Endodermal cell (in vitro differentiated cells): ENCODE data around the gene MAP4K3. TPM values are rescaled to one million over a fixed set of nuclear protein-coding genes. Genes with fewer than 3 reads are reported as not detected.
"Not testable (repeated sequence)": the region's sequence is repeated elsewhere in the genome, so short reads cannot be mapped to it uniquely, and the experiment has no call there.

Experiments used
- DNase-seq: peaks from one replicate; pipeline ENCODE4 v3.0.0-alpha.2; 2017
- H3K27ac ChIP-seq: 2 replicates; pipeline ENCODE4 v1.5.1; 2013; ENCODE audit warnings: mild to moderate bottlenecking, low read depth, low read length, moderate library complexity
- H3K27me3 ChIP-seq: 2 replicates; pipeline ENCODE4 v1.6.1; 2013; ENCODE audit warnings: mild to moderate bottlenecking, low read length, moderate library complexity; ENCODE audit not compliant: insufficient read depth, control insufficient read depth, poor library complexity, severe bottlenecking
- H3K36me3 ChIP-seq: 2 replicates; pipeline ENCODE4 v1.7.0; 2013; ENCODE audit warnings: mild to moderate bottlenecking, low read length, moderate library complexity; ENCODE audit not compliant: control insufficient read depth, insufficient read depth
- H3K4me1 ChIP-seq: one replicate; pipeline ENCODE4 v1.7.0; 2013; ENCODE audit warnings: low read length; ENCODE audit not compliant: control insufficient read depth, insufficient read depth
- H3K4me3 ChIP-seq: 2 replicates; pipeline ENCODE4 v1.5.1; 2013; ENCODE audit warnings: mild to moderate bottlenecking, low read length, moderate library complexity
- H3K9ac ChIP-seq: 2 replicates; pipeline ENCODE4 v1.6.1; 2013; ENCODE audit warnings: mild to moderate bottlenecking, low read length, moderate library complexity; ENCODE audit not compliant: poor library complexity, severe bottlenecking; ENCODE audit errors: extremely low read depth
- H3K9me3 ChIP-seq: 2 replicates; pipeline ENCODE4 v1.6.1; 2013; ENCODE audit warnings: mild to moderate bottlenecking, low read length, moderate library complexity; ENCODE audit not compliant: control insufficient read depth
- H3K27ac Mint-ChIP-seq: 2 replicates; pipeline ENCODE4 v1.8.0; 2020; ENCODE audit warnings: mixed read lengths
- H3K27me3 Mint-ChIP-seq: 2 replicates; pipeline ENCODE4 v1.8.0; 2021; ENCODE audit warnings: mild to moderate bottlenecking, mixed read lengths; ENCODE audit not compliant: insufficient read depth
- H3K36me3 Mint-ChIP-seq: 2 replicates; pipeline ENCODE4 v1.8.0; 2020; ENCODE audit warnings: low read depth, mixed read lengths
- H3K4me1 Mint-ChIP-seq: 2 replicates; pipeline ENCODE4 v1.8.0; 2020; ENCODE audit warnings: mixed read lengths
- H3K4me3 Mint-ChIP-seq: 2 replicates; pipeline ENCODE4 v1.8.0; 2020; ENCODE audit warnings: mild to moderate bottlenecking, moderate library complexity, mixed read lengths
- H3K9me3 Mint-ChIP-seq: 2 replicates; pipeline ENCODE4 v1.8.0; 2020; ENCODE audit warnings: mild to moderate bottlenecking, mixed read lengths
- CTCF ChIP-seq: fragments of 200-600 bp; sonication (generic); conservative IDR thresholded peaks from 2 replicates; pipeline ENCODE4 v1.5.0; 2021; ENCODE audit warnings: antibody characterized with exemption, mild to moderate bottlenecking
- WGBS, 2 experiments: methylation state at CpG; one replicate each; pipeline versions ENCODE4 v1.1.5 to v1.1.7; 2013; ENCODE audit warnings: missing lambda C conversion rate in 2 of 2, mixed read lengths in 1 of 2; ENCODE audit not compliant: insufficient coverage in 1 of 2, insufficient read length in 1 of 2; 5-methylcytosine and 5-hydroxymethylcytosine counted together
- total RNA-seq, 2 donors: library from RNA; stranded (reverse); fragmentation: NEBNext Ultra II Directional in 1 of 2; extraction: Animal tissue kit (Norgen Biotek cat#: 25700) in 1 of 2; gene quantifications; 2 replicates in 1 of 2; 3 replicates in 1 of 2; pipeline ENCODE4 v1.2.1, GENCODE V29; 2021

Gene MAP4K3
- total RNA-seq, 2 donors from 2014 or later = 39.1 to 45.5 TPM

DNA sequence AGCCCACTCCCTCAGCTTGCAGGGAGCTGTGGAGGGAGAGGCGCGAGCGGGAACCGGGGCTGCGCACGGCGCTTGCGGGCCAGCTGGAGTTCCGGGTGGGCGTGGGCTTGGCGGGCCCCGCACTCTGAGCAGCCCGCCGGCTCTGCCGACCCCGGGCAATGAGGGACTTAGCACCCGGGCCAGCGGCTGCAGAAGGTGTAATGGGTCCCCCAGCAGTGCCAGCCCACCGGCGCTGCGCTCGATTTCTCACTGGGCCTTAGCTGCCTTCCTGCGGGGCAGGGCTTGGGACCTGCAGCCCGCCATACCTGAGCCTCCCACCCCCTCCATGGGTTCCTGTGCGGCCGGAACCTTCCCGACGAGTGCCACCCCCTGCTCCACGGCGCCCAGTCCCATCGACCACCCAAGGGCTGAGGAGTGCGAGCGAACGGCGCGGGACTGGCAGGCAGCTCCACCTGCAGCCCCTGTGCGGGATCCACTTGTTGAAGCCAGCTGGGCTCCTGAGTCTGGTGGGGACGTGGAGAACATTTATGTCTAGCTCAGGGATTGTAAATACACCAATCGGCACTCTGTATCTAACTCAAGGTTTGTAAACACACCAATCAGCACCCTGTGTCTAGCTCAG lies 192.7 kb downstream of the MAP4K3 start:
- H3K4me1 ChIP-seq, H3K27ac ChIP-seq, H3K4me1 Mint-ChIP-seq, H3K4me3 ChIP-seq, H3K27me3 ChIP-seq, H3K4me3 Mint-ChIP-seq, H3K27ac Mint-ChIP-seq, DNase-seq, H3K27me3 Mint-ChIP-seq, H3K9me3 ChIP-seq, H3K9ac ChIP-seq: not testable (repeated sequence)
- H3K36me3 Mint-ChIP-seq = peaks cover 18% of the 10 kb centered on the region
- 89 to 92% methylated on average over 15 to 38 of the region's 39 CpGs for WGBS, 2 experiments
- H3K36me3 ChIP-seq = peaks cover 18% of the 10 kb centered on the region
- H3K9me3 Mint-ChIP-seq = peaks cover 28% of the 10 kb centered on the region

GRCh38 chr2:39243469-39244123 lies 193.5 kb downstream of the MAP4K3 start, which contains the start of gene CDKL4:
CDKL4 (minus strand) TSS chr2:39243970.
- H3K4me3 ChIP-seq = no peak within 1 kb of the TSS

DNA sequence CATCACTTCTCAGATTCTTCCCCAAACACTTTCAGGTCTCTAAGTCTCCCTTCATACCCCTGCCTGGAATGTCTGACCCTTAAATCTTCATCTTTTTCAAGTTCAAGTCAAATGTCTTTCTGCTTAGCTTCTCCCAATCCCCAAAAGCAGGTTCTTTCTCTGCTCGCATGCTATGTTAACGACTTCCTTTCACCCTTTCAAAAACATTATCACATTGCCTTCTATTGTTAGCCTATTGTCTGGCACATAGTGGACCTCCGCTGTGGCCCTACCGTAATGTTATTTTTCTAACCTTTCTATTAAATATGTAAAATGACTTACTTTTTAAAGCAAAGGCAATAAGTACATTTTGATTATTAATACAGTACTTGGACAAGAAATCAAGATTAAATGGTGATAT lies 195.5 kb downstream of the MAP4K3 start:
- Histone ChIP-seq H3K9me3 (no peaks in the 10 kb centered on the region), H3K36me3 (no peaks in the 10 kb centered on the region), H3K27ac (no peak overlapping the region), H3K4me1 (no peaks in the 10 kb centered on the region), H3K27me3 (no peaks in the 10 kb centered on the region), H3K4me3 (no peak overlapping the region), H3K9ac (no peak overlapping the region)
- Mint-ChIP-seq H3K4me1 (peaks cover 4% of the 10 kb centered on the region), H3K4me3 (no peak overlapping the region), H3K9me3 (peaks cover 36% of the 10 kb centered on the region), H3K36me3 (peaks cover 12% of the 10 kb centered on the region), H3K27ac (no peak overlapping the region), H3K27me3 (no peaks in the 10 kb centered on the region)
- 60 to 62% methylated on average over 1 to 3 of the region's 4 CpGs for WGBS, 2 experiments
- TF ChIP-seq CTCF = no peak
- no peak for DNase-seq

More at GRCh38 chr2:39243469-39244123, 193.5 kb downstream of the MAP4K3 start, which contains the start of gene CDKL4:
- no peaks in the 10 kb centered on the region for H3K9me3 ChIP-seq
- no peak within 1 kb of the TSS for H3K27ac Mint-ChIP-seq
- peaks cover 32% of the 10 kb centered on the region for H3K9me3 Mint-ChIP-seq
- H3K4me1 Mint-ChIP-seq = peaks cover 4% of the 10 kb centered on the region
- no peak for TF ChIP-seq CTCF
- H3K36me3 Mint-ChIP-seq = peaks cover 13% of the 10 kb centered on the region
- H3K27me3 Mint-ChIP-seq = no peaks in the 10 kb centered on the region
- WGBS, 2 experiments = 90 to 96% methylated on average over 20 to 58 of the region's 58 CpGs
- H3K4me1 ChIP-seq = no peaks in the 10 kb centered on the region
- peak within 1 kb of the TSS; percentile 28 for H3K4me3 Mint-ChIP-seq
- no peak within 1 kb of the TSS for H3K9ac ChIP-seq
- DNase-seq = no peak
- no peaks in the 10 kb centered on the region for H3K27me3 ChIP-seq
- peaks cover 10% of the 10 kb centered on the region for H3K36me3 ChIP-seq
- no peak within 1 kb of the TSS for H3K27ac ChIP-seq
